Activated gamma-delta T cell (primary cell): Measurements from ENCODE around the gene AP5Z1.

ENCODE experiments used
- DNase-seq: peaks from one replicate; lab custom pipeline; 2025; lab: John Stamatoyannopoulos, UW

Gene AP5Z1

GRCh38 chr7:4820967-4821471, 45.6 kb downstream of the AP5Z1 start:
- no peak for DNase-seq

DNA sequence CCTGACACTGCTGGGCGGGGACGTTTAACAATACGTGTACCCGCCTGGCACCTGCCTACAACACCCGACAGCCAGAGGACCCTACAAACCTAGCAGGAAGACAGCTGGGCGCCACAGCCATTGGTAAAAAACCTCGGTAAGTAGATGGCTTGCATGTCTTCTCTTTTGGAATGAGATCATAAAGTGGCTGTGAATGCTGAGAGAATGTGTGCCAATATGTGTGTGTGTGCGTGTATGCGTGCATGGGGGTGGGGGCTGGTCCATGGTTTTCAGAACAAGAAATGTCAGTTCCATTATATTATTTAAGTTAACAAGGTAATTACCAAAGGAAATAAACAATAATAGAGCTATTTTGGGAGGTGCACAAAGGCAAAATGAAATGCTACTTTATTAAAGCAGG, 47.3 kb downstream of the AP5Z1 start:
- no peak for DNase-seq

GRCh38 chr7:4823441-4824119, 48.2 kb downstream of the AP5Z1 start:
- no peak for DNase-seq

GRCh38 chr7:4824120-4824775, 48.8 kb downstream of the AP5Z1 start:
- DNase-seq: no peak

- DNase-seq: no peak
Observed at GRCh38 chr7:4825081-4825480, 49.7 kb downstream of the AP5Z1 start.

DNA sequence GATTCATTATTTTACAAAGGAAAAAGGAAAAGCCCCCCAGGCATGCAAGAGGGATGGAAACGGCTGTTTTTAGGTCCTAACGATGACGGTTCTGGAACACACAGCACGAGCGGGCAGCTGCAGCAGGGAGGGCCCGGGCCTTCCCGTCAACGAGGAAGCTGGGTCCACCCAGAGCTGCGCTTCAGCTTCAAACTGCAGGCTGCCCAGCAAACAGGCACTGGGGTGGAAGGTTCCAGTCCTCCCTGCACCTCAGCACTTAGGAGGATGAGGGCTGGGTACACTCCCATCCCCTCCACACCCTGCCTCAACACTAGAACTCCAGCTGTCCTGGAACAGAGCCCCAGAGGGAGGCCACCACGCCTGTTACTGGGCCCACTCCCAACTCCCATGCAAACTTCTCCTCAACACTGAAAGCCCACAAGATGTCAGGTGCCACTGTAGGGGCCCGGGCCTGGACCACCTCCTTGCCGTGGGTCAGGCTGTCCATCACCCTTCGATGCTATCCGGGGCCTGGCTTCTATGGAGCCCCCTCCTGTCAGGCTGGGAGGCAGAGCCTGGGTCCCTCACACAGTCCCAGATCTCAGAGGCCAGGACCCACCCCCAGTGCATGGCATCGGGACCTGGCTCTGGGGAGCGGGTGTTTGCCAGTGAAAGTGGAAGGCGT, 53.4 kb downstream of the AP5Z1 start:
- DNase-seq: no peak

GRCh38 chr7:4830176-4830575, 54.8 kb downstream of the AP5Z1 start:
- DNase-seq: no peak

DNA sequence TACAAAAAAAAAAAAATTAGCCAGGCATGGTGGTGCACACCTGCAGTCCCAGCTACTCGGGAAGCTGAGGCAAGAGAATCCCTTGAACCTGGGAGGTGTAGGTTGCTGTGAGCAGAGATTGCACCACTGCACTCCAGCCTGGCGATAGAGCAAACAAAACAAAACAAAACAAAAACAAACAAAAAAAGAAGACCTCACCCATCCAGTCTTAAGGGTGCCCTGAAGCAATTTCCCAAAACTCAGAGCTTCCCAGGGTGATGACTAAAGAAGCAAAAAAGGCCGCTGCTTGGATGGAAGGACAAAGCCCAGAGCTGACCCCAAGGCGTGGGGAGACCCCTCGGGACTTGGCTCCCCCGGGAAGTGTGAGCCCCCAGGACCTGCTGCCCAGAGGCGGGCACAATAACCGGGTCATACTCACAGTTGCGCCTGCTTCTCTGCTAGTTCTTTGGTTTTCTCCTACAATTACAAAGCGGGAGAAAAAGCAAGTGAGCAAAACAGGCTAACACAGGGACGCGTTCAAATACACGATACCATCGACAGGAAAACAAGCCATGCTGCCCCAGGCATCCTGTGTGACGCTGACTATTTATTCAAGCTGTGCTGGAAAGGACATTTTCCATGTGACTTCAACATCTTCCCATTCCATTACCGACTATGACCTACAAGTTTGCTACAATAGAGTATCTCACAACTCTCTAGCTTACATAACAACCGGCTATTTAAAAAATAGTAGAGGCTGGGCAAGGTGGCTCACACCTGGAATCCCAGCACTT, 56.5 kb downstream of the AP5Z1 start:
- no peak for DNase-seq

GRCh38 chr7:4832711-4833110, 57.3 kb downstream of the AP5Z1 start:
- DNase-seq: no peak

GRCh38 chr7:4833176-4833575, 57.8 kb downstream of the AP5Z1 start:
- DNase-seq: no peak

GRCh38 chr7:4833691-4834600, 58.5 kb downstream of the AP5Z1 start:
- DNase-seq: no peak

DNA sequence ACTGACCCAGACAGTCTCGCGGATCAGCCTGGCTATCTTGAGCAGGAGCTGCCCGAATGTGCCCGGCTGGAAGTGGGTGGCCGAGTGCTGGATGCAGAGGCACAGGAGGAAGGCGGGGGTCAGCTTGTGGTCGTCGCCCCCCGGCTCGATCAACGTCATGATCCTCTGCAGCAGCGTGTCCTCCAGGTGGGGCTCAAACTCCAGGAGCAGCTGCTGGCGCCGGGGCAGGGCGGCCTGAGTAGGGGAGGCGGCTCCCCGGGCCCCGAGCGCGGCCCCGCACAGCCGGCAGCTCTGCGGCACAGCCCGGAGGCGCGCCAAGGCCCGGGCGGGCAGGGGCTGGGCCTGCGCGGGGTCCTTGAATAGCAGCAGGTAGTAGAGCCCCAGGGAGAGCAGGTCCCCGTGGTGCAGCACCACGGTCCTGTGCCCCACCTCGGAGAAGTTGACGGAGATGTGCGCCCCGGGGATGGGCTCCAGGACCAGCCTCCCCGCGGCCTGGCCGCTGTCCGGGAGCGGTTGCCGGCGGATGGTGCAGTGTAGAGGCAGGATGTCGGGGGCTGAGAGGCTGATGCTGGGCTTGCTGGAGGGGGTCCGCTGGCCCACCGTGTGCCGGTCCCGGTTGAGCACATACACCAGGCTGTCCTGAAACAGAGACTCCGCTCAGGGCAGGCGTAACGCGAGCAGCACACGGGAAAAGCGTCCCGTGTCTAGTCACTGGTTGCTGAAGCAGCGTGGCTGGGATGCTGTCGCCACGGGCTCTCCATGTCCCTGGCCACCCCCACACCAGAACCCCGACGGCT, 59.4 kb downstream of the AP5Z1 start:
- DNase-seq: no peak

- DNase-seq: no peak
Observed at GRCh38 chr7:4835398-4836205, 60.2 kb downstream of the AP5Z1 start.

GRCh38 chr7:4836206-4836661, 60.8 kb downstream of the AP5Z1 start:
- no peak for DNase-seq

- no peak for DNase-seq
Observed at GRCh38 chr7:4837041-4837802, 61.8 kb downstream of the AP5Z1 start.

DNA sequence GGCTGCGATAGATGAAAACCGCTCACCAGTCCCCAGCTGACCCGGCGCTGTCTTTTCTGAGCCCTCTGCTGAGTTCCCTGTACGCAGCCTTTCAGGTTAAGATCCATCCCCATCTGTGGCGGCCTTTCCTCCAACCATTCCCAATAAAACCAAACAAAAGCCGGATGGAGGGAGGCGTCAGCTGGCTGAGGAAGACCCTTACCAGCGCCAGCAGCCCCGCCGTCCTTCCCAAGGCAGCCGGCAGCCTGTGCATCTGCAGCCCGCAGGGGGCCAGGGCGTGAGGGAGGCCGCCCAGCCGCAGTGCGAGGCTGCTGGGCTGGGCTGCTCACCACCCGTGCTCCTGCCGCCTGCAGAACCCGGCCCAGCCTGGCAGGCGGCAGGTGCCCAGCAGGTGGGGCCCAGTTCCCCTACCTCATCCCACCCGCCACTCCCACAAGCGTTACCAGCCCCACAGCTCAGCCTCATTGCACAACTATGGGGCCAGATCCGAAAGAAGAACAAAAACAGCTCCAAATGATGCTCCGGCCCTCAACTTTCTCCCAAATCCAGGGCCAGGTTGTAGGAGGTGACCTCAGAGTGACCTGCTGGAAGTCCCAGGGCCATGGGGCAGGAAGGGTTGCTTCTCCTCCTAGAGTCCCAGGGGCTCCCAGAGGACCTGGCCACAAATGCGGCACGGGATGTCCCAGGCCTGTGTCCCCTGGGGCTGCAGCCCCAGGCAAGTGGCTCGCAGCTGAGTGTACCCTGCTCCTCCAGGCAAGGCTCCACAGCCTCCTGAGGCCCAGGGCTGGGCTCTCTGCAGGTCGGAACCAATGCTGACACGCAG, 62.6 kb downstream of the AP5Z1 start:
- no peak for DNase-seq

GRCh38 chr7:4838626-4839334, 63.4 kb downstream of the AP5Z1 start:
- no peak for DNase-seq
